GM12878 (cell line): ENCODE measurements around the gene CAPSL. TPM values are rescaled to one million over a fixed set of nuclear protein-coding genes. Genes with fewer than 3 reads are reported as not detected.

ENCODE experiments used
- ATAC-seq: fragments of 200-7000 bp; cut with Tn5 transposase; 3 replicates; pipeline ENCODE4 v1.9.1; 2020; ENCODE audit warnings: mild to moderate bottlenecking, moderate library complexity
- BruUV-seq: library from RNA; stranded (reverse); fragments of 400-500 nt; replicated peaks from 2 replicates; lab custom pipeline; 2021; lab: Mats Ljungman, UMichigan
- CTCF ChIA-PET: fragments of 300-600 bp; sonication (Branson Sonifier 250); formaldehyde crosslinking; extraction: SDS; loops from one replicate; lab custom pipeline; 2021; ENCODE audit warnings: inconsistent platforms; lab: Yijun Ruan, JAX
- POLR2A ChIA-PET: fragments of 350-600 bp; formaldehyde crosslinking; extraction: SDS; loops from one replicate; lab custom pipeline; 2021; ENCODE audit warnings: inconsistent platforms; lab: Charles Lee
- RAD21 ChIA-PET: fragments of 300-600 bp; sonication (Branson Sonifier 250); formaldehyde crosslinking; loops from one replicate; lab custom pipeline; 2023; ENCODE audit warnings: antibody characterized with exemption; ENCODE audit not compliant: unreplicated experiment; lab: Charles Lee
- SMC1A ChIA-PET: fragments of 300-600 bp; sonication (Branson Sonifier 250); formaldehyde crosslinking; loops from one replicate; lab custom pipeline; 2023; ENCODE audit not compliant: unreplicated experiment, uncharacterized antibody; lab: Charles Lee
- DNase-seq: peaks from one replicate; pipeline ENCODE4 v3.0.0-alpha.2; 2011; ENCODE audit warnings: low read depth, low spot score
- FAIRE-seq: peaks from 3 replicates; lab custom pipeline; 2011; peaks lifted over from hg19 to GRCh38; lab: Jason Lieb, UNC
- H2AFZ ChIP-seq: 2 replicates; pipeline ENCODE4 v1.6.0; 2011; ENCODE audit warnings: low read depth, low read length, control low read depth; ENCODE audit not compliant: control insufficient read depth
- H3K27ac ChIP-seq: 2 replicates; pipeline ENCODE4 v1.5.1; 2011; ENCODE audit warnings: control low read depth; ENCODE audit not compliant: control insufficient read depth, insufficient read depth
- H3K27me3 ChIP-seq, 2 experiments: replicated peaks in 1 of 2; 2 replicates each; pipeline versions ENCODE4 v1.6.0 to v1.6.1; 2011; ENCODE audit warnings: low read length in 1 of 2; ENCODE audit not compliant: control insufficient read depth in 2 of 2, insufficient read depth in 2 of 2
- H3K36me3 ChIP-seq, 2 experiments: 2 replicates each; pipeline ENCODE4 v1.5.1; 2011; ENCODE audit warnings: low read length in 1 of 2; ENCODE audit not compliant: control insufficient read depth in 2 of 2, insufficient read depth in 2 of 2
- H3K4me1 ChIP-seq: 2 replicates; pipeline ENCODE4 v1.6.1; 2011; ENCODE audit warnings: mild to moderate bottlenecking, low read length, moderate library complexity, mixed read lengths; ENCODE audit not compliant: control insufficient read depth, insufficient read depth
- H3K4me2 ChIP-seq: 2 replicates; pipeline ENCODE4 v1.6.0; 2011; ENCODE audit warnings: control low read depth; ENCODE audit not compliant: control insufficient read depth, insufficient read depth
- H3K4me3 ChIP-seq: fragments of 200-600 bp; sonication (generic); 2 replicates; pipeline ENCODE4 v1.5.1; 2016
- H3K79me2 ChIP-seq: 2 replicates; pipeline ENCODE4 v1.6.0; 2011; ENCODE audit warnings: low read length; ENCODE audit not compliant: control insufficient read depth, insufficient read depth
- H3K9ac ChIP-seq: 2 replicates; pipeline ENCODE4 v1.8.0; 2011; ENCODE audit warnings: low read length, control low read depth, mixed read lengths; ENCODE audit not compliant: control insufficient read depth, insufficient read depth
- H3K9me3 ChIP-seq: replicated peaks from 3 replicates; pipeline ENCODE4 v1.5.1; 2011; ENCODE audit warnings: mild to moderate bottlenecking, low read length; ENCODE audit not compliant: control insufficient read depth, insufficient read depth
- H4K20me1 ChIP-seq: 2 replicates; pipeline ENCODE4 v1.6.0; 2011; ENCODE audit not compliant: control insufficient read depth, insufficient read depth
- BACH1 ChIP-seq: fragments of 450-650 bp; IDR thresholded peaks from 2 replicates; pipeline ENCODE4 v1.6.1; 2017; ENCODE audit warnings: mild to moderate bottlenecking, borderline replicate concordance
- BHLHE40 ChIP-seq, 2 experiments: fragments of 450-650 bp in 1 of 2; IDR thresholded peaks; 2 replicates each; pipeline ENCODE4 v1.6.1; 2011 to 2017; ENCODE audit warnings: low read depth in 2 of 2, borderline replicate concordance in 1 of 2, improper control_type of control experiment in 1 of 2, low read length in 1 of 2, mild to moderate bottlenecking in 1 of 2
- BRCA1 ChIP-seq: IDR thresholded peaks from 2 replicates; pipeline ENCODE4 v1.6.1; 2011; ENCODE audit warnings: low read depth, low read length, improper control_type of control experiment
- CREB1 ChIP-seq: IDR thresholded peaks from 2 replicates; pipeline ENCODE4 v1.6.1; 2012; ENCODE audit warnings: low read depth, mild to moderate bottlenecking, inconsistent platforms
- EED ChIP-seq: sonication (generic); IDR thresholded peaks from 2 replicates; pipeline ENCODE4 v1.6.1; 2016; ENCODE audit warnings: antibody characterized with exemption, low read depth
- HDAC2 ChIP-seq: fragments of 200-600 bp; sonication (generic); IDR thresholded peaks from 2 replicates; pipeline ENCODE4 v1.6.1; 2017
- IKZF1 ChIP-seq: fragments of 450-650 bp; conservative IDR thresholded peaks from 2 replicates; pipeline ENCODE4 v1.6.1; 2017; ENCODE audit warnings: antibody characterized with exemption, mild to moderate bottlenecking
- KLF5 ChIP-seq: fragments of 450-650 bp; IDR thresholded peaks from 2 replicates; pipeline ENCODE4 v1.6.1; 2014; ENCODE audit warnings: mild to moderate bottlenecking; ENCODE audit not compliant: partially characterized antibody
- MTA2 ChIP-seq: fragments of 450-650 bp; IDR thresholded peaks from 2 replicates; pipeline ENCODE4 v1.6.1; 2016; ENCODE audit warnings: low read depth, mild to moderate bottlenecking, moderate library complexity
- NR2F1 ChIP-seq: fragments of 450-650 bp; conservative IDR thresholded peaks from 2 replicates; pipeline ENCODE4 v1.6.1; 2017; ENCODE audit warnings: mild to moderate bottlenecking
- RFX5 ChIP-seq: IDR thresholded peaks from 2 replicates; pipeline ENCODE4 v1.6.1; 2011; ENCODE audit warnings: low read depth, low read length, improper control_type of control experiment
- SIX5 ChIP-seq: IDR thresholded peaks from 2 replicates; pipeline ENCODE4 v1.6.1; 2011; ENCODE audit warnings: mild to moderate bottlenecking, low read depth, low read length, moderate library complexity; ENCODE audit not compliant: severe bottlenecking
- STAT3 ChIP-seq: IDR thresholded peaks from 2 replicates; pipeline ENCODE4 v1.6.1; 2011; ENCODE audit warnings: low read depth, low read length, improper control_type of control experiment
- ZNF274 ChIP-seq: IDR thresholded peaks from one replicate; pipeline ENCODE4 v1.8.0; 2011; ENCODE audit not compliant: insufficient read length, insufficient read depth
- ZNF384 ChIP-seq: IDR thresholded peaks from 2 replicates; pipeline ENCODE4 v1.6.1; 2012; ENCODE audit warnings: low read depth, mild to moderate bottlenecking, low read length, improper control_type of control experiment, borderline replicate concordance
- ZNF622 ChIP-seq: fragments of 450-650 bp; IDR thresholded peaks from 2 replicates; pipeline ENCODE4 v1.6.1; 2017; ENCODE audit warnings: mild to moderate bottlenecking, inconsistent platforms
- WGBS: methylation state at CpG from one replicate; pipeline ENCODE4 v1.1.6; 2016; ENCODE audit warnings: low lambda C conversion rate; ENCODE audit not compliant: insufficient replicate concordance, insufficient coverage; ENCODE audit errors: missing lambda C conversion rate; 5-methylcytosine and 5-hydroxymethylcytosine counted together
- in situ Hi-C: fragments of 300-500 bp; cut with MboI; formaldehyde crosslinking; loops from 9 replicates; pipeline ENCODE4 v1.14.3; 2018; ENCODE audit warnings: mixed read lengths
- intact Hi-C: fragments of 100-400 bp; cut with micrococcal nuclease; formaldehyde crosslinking; loops from one replicate; pipeline ENCODE4 v1.14.2; 2022; ENCODE audit not compliant: unreplicated experiment
- polyA plus RNA-seq, 11 experiments: library from polyadenylated mRNA; depleted of rRNA in 4 of 11; unstranded in 6 of 11; stranded (reverse) in 5 of 11; fragments of >200 nt; fragmentation: Nextera tagmentation in 4 of 11; fragmentation: Illumina TruSeq in 1 of 11; extraction: Ambion mirVana in 4 of 11; extraction: Trizol in 1 of 11; gene quantifications; 1 replicate in 1 of 11; 2 replicates in 10 of 11; pipeline versions ENCODE4 v1.2.1 to v1.2.3, GENCODE V29; 2011 to 2016; ENCODE audit warnings: inconsistent platforms in 2 of 11, missing spikeins in 2 of 11, low read depth in 1 of 11
- total RNA-seq, 4 experiments: library from RNA; depleted of rRNA in 3 of 4; stranded (reverse); fragments of >200 nt in 3 of 4; fragmentation: Illumina TruSeq in 1 of 4; extraction: Trizol in 1 of 4; gene quantifications; 2 replicates each; pipeline versions ENCODE4 v1.2.1 to v1.2.3, GENCODE V29; 2013 to 2021
- TF ChIP-seq, protein P1 (sequence below): IDR thresholded peaks from 2 replicates; pipeline ENCODE4 v1.6.1; 2012; ENCODE audit warnings: mild to moderate bottlenecking, low read depth, low read length
- TF ChIP-seq, protein P2 (sequence below): fragments of 450-650 bp; IDR thresholded peaks from 2 replicates; pipeline ENCODE4 v1.6.1; 2017; ENCODE audit warnings: borderline replicate concordance
- TF ChIP-seq, protein P3 (sequence below): IDR thresholded peaks from 2 replicates; pipeline ENCODE4 v1.6.1; 2012; ENCODE audit warnings: low read length, inconsistent platforms

Gene CAPSL
- total and polyA plus RNA-seq, 10 of the 15 experiments (the other 5 are each of a cell fraction or from before 2014, with no cell fraction given) = 0.19 to 0.57 (median 0.20) TPM; not detected in 7

DNA sequence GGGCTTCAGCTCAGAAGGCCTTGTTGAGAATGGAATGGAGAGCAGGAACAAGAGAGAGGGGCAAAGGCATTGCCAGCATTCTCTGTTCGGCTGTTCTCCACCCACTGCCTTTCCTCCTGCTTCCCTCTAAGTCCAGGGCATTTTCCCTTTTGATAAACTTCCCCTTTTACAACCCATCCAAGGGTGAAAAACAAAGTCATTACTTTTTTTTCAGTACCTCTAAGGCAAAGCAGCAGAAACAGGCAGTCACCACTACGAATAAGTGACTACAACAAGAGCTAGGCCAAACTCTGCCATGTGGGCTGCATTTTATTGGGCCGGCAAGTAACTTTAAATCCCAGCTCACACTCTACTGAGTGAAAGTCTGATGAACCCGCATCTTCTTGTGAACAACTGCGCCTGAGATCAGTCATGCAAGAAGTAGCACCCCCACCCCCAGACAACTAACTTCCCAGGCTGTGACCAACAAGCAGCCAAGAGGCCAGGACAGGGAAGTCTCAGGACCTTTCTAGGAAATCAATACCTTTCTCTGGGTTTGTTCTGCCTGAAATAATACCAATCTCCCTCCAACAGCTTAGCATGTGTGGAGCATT lies 68.6 kb downstream of the CAPSL start:
- in situ Hi-C loops (no loop called here), intact Hi-C loops (no loop called here)
- no peaks in the 10 kb centered on the region for H4K20me1 ChIP-seq
- no peak overlapping the region for H3K4me3 ChIP-seq
- BruUV-seq = no TSS peak
- no peak overlapping the region; the same call in 1 of the 2 replicates for H3K4me2 ChIP-seq
- peaks cover 7% of the 10 kb centered on the region; the same call in 1 of the 2 replicates for H3K4me1 ChIP-seq
- H2AFZ ChIP-seq = no peak overlapping the region; the same call in 1 of the 2 replicates
- DNase-seq = no peak
- peak; percentile 80 for ATAC-seq
- H3K36me3 ChIP-seq = no peaks in the 10 kb centered on the region; a peak in 1 of 4 replicates
- no peak overlapping the region for H3K9ac ChIP-seq
- H3K79me2 ChIP-seq = no peaks in the 10 kb centered on the region
- RAD21 ChIA-PET = interaction anchor here (1.1 to 1.2 kb wide), 2 partner anchors 17 to 55 kb away, joined by 3 read pairs; no protein-coding TSS in a partner anchor
- SMC1A ChIA-PET = interaction anchor here (0.7 to 3.1 kb wide), 12 partner anchors 10 to 57 kb away, joined by 3 to 19 read pairs (median 4); partner anchors contain the start of gene IL7R
- no peaks in the 10 kb centered on the region for H3K9me3 ChIP-seq
- WGBS = 0% methylated on average over 5 of the region's 5 CpGs
- CTCF ChIA-PET = interaction anchor here (1.1 to 2.4 kb wide), 3 partner anchors 11 to 91 kb away, joined by 3 to 9 read pairs (median 6); no protein-coding TSS in a partner anchor
- no peak for FAIRE-seq
- no peak overlapping the region for H3K27ac ChIP-seq
- POLR2A ChIA-PET = interaction anchor here (0.8 to 1.8 kb wide), 5 partner anchors 9 to 32 kb away, joined by 3 to 5 read pairs (median 3); no protein-coding TSS in a partner anchor
- H3K27me3 ChIP-seq = no peaks in the 10 kb centered on the region
- TF ChIP-seq BHLHE40 (IDR thresholded peaks at IDR 0.05; ENCODE audit: borderline replicate concordance in 1 of 2, low read depth in 2 of 2, low read length in 1 of 2) = no peak
- no peak for TF ChIP-seq ZNF274
- no peak for TF ChIP-seq SIX5
- TF ChIP-seq KLF5 = no peak
- TF ChIP-seq CREB1 = no peak
- TF ChIP-seq, protein P1, sequence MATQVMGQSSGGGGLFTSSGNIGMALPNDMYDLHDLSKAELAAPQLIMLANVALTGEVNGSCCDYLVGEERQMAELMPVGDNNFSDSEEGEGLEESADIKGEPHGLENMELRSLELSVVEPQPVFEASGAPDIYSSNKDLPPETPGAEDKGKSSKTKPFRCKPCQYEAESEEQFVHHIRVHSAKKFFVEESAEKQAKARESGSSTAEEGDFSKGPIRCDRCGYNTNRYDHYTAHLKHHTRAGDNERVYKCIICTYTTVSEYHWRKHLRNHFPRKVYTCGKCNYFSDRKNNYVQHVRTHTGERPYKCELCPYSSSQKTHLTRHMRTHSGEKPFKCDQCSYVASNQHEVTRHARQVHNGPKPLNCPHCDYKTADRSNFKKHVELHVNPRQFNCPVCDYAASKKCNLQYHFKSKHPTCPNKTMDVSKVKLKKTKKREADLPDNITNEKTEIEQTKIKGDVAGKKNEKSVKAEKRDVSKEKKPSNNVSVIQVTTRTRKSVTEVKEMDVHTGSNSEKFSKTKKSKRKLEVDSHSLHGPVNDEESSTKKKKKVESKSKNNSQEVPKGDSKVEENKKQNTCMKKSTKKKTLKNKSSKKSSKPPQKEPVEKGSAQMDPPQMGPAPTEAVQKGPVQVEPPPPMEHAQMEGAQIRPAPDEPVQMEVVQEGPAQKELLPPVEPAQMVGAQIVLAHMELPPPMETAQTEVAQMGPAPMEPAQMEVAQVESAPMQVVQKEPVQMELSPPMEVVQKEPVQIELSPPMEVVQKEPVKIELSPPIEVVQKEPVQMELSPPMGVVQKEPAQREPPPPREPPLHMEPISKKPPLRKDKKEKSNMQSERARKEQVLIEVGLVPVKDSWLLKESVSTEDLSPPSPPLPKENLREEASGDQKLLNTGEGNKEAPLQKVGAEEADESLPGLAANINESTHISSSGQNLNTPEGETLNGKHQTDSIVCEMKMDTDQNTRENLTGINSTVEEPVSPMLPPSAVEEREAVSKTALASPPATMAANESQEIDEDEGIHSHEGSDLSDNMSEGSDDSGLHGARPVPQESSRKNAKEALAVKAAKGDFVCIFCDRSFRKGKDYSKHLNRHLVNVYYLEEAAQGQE = no peak
- no peak for TF ChIP-seq BACH1
- no peak for TF ChIP-seq STAT3
- TF ChIP-seq BRCA1 = no peak
- TF ChIP-seq, protein P2, sequence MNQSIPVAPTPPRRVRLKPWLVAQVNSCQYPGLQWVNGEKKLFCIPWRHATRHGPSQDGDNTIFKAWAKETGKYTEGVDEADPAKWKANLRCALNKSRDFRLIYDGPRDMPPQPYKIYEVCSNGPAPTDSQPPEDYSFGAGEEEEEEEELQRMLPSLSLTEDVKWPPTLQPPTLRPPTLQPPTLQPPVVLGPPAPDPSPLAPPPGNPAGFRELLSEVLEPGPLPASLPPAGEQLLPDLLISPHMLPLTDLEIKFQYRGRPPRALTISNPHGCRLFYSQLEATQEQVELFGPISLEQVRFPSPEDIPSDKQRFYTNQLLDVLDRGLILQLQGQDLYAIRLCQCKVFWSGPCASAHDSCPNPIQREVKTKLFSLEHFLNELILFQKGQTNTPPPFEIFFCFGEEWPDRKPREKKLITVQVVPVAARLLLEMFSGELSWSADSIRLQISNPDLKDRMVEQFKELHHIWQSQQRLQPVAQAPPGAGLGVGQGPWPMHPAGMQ = no peak
- TF ChIP-seq ZNF384 = no peak; the same call in 1 of the 2 replicates
- TF ChIP-seq MTA2 = 0 out of 2 replicates have a peak, but pooled peaks have one; percentile 27
- 0 out of 2 replicates have a peak, but pooled peaks have one; percentile 42 for TF ChIP-seq EED
- TF ChIP-seq HDAC2 = no peak
- no peak for TF ChIP-seq NR2F1
- peak; percentile 64 for TF ChIP-seq IKZF1
- TF ChIP-seq ZNF622 = no peak
- no peak for TF ChIP-seq RFX5
- TF ChIP-seq, protein P3, sequence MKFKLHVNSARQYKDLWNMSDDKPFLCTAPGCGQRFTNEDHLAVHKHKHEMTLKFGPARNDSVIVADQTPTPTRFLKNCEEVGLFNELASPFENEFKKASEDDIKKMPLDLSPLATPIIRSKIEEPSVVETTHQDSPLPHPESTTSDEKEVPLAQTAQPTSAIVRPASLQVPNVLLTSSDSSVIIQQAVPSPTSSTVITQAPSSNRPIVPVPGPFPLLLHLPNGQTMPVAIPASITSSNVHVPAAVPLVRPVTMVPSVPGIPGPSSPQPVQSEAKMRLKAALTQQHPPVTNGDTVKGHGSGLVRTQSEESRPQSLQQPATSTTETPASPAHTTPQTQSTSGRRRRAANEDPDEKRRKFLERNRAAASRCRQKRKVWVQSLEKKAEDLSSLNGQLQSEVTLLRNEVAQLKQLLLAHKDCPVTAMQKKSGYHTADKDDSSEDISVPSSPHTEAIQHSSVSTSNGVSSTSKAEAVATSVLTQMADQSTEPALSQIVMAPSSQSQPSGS = no peak
